Measurements from ENCODE around the gene PTPN21.

PTPN21 gene

GRCh38 chr14:88515499-88516221 is 39.1 kb downstream of the PTPN21 start:
- FAIRE-seq: no peak

GRCh38 chr14:88507208-88507607 is 47.6 kb downstream of the PTPN21 start:
- FAIRE-seq (no peak), DNase-seq (ENCODE audit: insufficient read length, low spot score) (no peak)

More at GRCh38 chr14:88515499-88516221, 39.1 kb downstream of the PTPN21 start:
- DNase-seq (ENCODE audit: insufficient read length, low spot score): no peak

GRCh38 chr14:88505621-88506020 is 49.2 kb downstream of the PTPN21 start:
- no peak for DNase-seq (ENCODE audit: insufficient read length, low spot score)
- no peak for FAIRE-seq

- DNase-seq (ENCODE audit: insufficient read length, low spot score): no peak
- FAIRE-seq: no peak
Observed at GRCh38 chr14:88504602-88505001, 50.2 kb downstream of the PTPN21 start.

- no peak for FAIRE-seq
- DNase-seq (ENCODE audit: insufficient read length, low spot score): no peak
Observed at GRCh38 chr14:88503754-88504406, 50.9 kb downstream of the PTPN21 start.

GRCh38 chr14:88502740-88503139 is 52.1 kb downstream of the PTPN21 start:
- DNase-seq (ENCODE audit: insufficient read length, low spot score) (no peak), FAIRE-seq (no peak)

- FAIRE-seq (no peak), DNase-seq (ENCODE audit: insufficient read length, low spot score) (no peak)
Observed at GRCh38 chr14:88500611-88501010, 54.2 kb downstream of the PTPN21 start.

GRCh38 chr14:88499225-88499624 is 55.6 kb downstream of the PTPN21 start:
- DNase-seq (ENCODE audit: insufficient read length, low spot score) (no peak), FAIRE-seq (no peak)

- FAIRE-seq: no peak
Observed at GRCh38 chr14:88496414-88496813, 58.4 kb downstream of the PTPN21 start.

GRCh38 chr14:88493392-88494185 is 61.2 kb downstream of the PTPN21 start:
- FAIRE-seq: no peak
- no peak for DNase-seq (ENCODE audit: insufficient read length, low spot score)

More at GRCh38 chr14:88496414-88496813, 58.4 kb downstream of the PTPN21 start:
- DNase-seq (ENCODE audit: insufficient read length, low spot score): no peak

- FAIRE-seq: peak; percentile 97
Observed at GRCh38 chr14:88492272-88493089, 62.3 kb downstream of the PTPN21 start.

GRCh38 chr14:88490168-88490567 is 64.6 kb downstream of the PTPN21 start:
- DNase-seq (ENCODE audit: insufficient read length, low spot score): no peak
- FAIRE-seq: no peak

More at GRCh38 chr14:88492272-88493089, 62.3 kb downstream of the PTPN21 start:
- peak; percentile 54 for DNase-seq (ENCODE audit: insufficient read length, low spot score)

- FAIRE-seq (no peak), DNase-seq (ENCODE audit: insufficient read length, low spot score) (no peak)
Observed at GRCh38 chr14:88488897-88489296, 65.9 kb downstream of the PTPN21 start.

GRCh38 chr14:88488081-88488480 is 66.7 kb downstream of the PTPN21 start:
- FAIRE-seq (no peak), DNase-seq (ENCODE audit: insufficient read length, low spot score) (no peak)

- no peak for FAIRE-seq
- no peak for DNase-seq (ENCODE audit: insufficient read length, low spot score)
Observed at GRCh38 chr14:88482524-88482923, 72.3 kb downstream of the PTPN21 start.

GRCh38 chr14:88481794-88482193 is 73.0 kb downstream of the PTPN21 start:
- DNase-seq (ENCODE audit: insufficient read length, low spot score) (no peak), FAIRE-seq (no peak)

GRCh38 chr14:88481059-88481458 is 73.7 kb downstream of the PTPN21 start:
- FAIRE-seq (no peak), DNase-seq (ENCODE audit: insufficient read length, low spot score) (no peak)

- no peak for FAIRE-seq
- no peak for DNase-seq (ENCODE audit: insufficient read length, low spot score)
Observed at GRCh38 chr14:88479574-88479987, 75.2 kb downstream of the PTPN21 start.

- DNase-seq (ENCODE audit: insufficient read length, low spot score) (no peak), FAIRE-seq (no peak)
Observed at GRCh38 chr14:88478931-88479330, 75.9 kb downstream of the PTPN21 start.

- DNase-seq (ENCODE audit: insufficient read length, low spot score) (no peak), FAIRE-seq (no peak)
Observed at GRCh38 chr14:88477513-88478250, 77.1 kb downstream of the PTPN21 start.

All from GM19239 (cell line).